Activated CD4-positive, alpha-beta memory T cell treated with anti-CD3 and anti-CD28 coated beads for 36 hours (primary cell): ENCODE results near the gene STAG1. TPM values are rescaled to one million over a fixed set of nuclear protein-coding genes. Genes with fewer than 3 reads are reported as not detected.
A peak's percentile ranks its signal among the peaks of the same experiment; 100 is the strongest.
"Not testable (repeated sequence)": the region's sequence is repeated elsewhere in the genome, so short reads cannot be mapped to it uniquely, and the experiment has no call there.

ENCODE experiments used
- CTCF ChIA-PET: fragments of 350-600 bp; sonication (Branson Sonifier 250); formaldehyde crosslinking; loops from one replicate; lab custom pipeline; 2021; ENCODE audit warnings: antibody characterized with exemption, inconsistent platforms; lab: Charles Lee
- POLR2A ChIA-PET: fragments of 350-600 bp; sonication (Branson Sonifier 250); formaldehyde crosslinking; loops from one replicate; lab custom pipeline; 2021; ENCODE audit warnings: antibody characterized with exemption; lab: Charles Lee
- DNase-seq: peaks from one replicate; pipeline ENCODE4 v3.0.0-alpha.2; 2020
- H3K27ac Mint-ChIP-seq: one replicate; pipeline ENCODE4 v1.8.0; 2021; ENCODE audit warnings: mixed read lengths
- H3K27me3 Mint-ChIP-seq: one replicate; pipeline ENCODE4 v1.8.0; 2021; ENCODE audit warnings: mixed read lengths
- H3K36me3 Mint-ChIP-seq: one replicate; pipeline ENCODE4 v1.8.0; 2021; ENCODE audit warnings: mixed read lengths
- H3K4me1 Mint-ChIP-seq: one replicate; pipeline ENCODE4 v1.8.0; 2021; ENCODE audit warnings: low read depth, mixed read lengths
- H3K4me3 Mint-ChIP-seq: one replicate; pipeline ENCODE4 v1.8.0; 2021; ENCODE audit warnings: mild to moderate bottlenecking, mixed read lengths
- H3K9me3 Mint-ChIP-seq: one replicate; pipeline ENCODE4 v1.8.0; 2021; ENCODE audit warnings: mixed read lengths
- intact Hi-C: fragments of 100-400 bp; cut with micrococcal nuclease; formaldehyde crosslinking; loops from one replicate; pipeline ENCODE4 v1.15.1; 2023
- total RNA-seq, 2 experiments: library from RNA; stranded (reverse); gene quantifications; one replicate each; pipeline ENCODE4 v1.2.3, GENCODE V29; 2021

The STAG1 gene
- total RNA-seq, 2 experiments from 2014 or later, result 30.6 to 32.3 TPM

DNA sequence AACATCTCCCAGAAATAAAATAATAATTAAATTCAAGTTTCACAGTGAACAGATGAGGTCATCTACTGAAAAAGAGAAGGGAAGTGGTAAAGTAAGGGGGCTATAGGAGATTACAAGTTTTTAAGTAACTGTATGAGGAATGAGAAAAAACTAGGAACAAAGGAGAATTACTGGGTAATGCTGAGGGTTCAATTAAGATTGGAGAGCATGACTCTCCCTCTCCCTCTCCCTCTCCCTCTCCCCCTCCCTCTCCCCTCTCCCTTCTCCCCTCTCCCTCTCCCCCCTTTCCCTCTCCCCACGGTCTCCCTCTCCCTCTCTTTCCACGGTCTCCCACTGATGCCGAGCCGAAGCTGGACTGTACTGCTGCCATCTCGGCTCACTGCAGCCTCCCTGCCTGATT is 29.8 kb downstream of the STAG1 start:
- Mint-ChIP-seq H3K4me1 (peaks cover 28% of the 10 kb centered on the region), H3K36me3 (peaks cover 14% of the 10 kb centered on the region)
- CTCF ChIA-PET, H3K27me3 Mint-ChIP-seq, POLR2A ChIA-PET, DNase-seq, H3K9me3 Mint-ChIP-seq, H3K27ac Mint-ChIP-seq, intact Hi-C loops, H3K4me3 Mint-ChIP-seq: not testable (repeated sequence)

DNA sequence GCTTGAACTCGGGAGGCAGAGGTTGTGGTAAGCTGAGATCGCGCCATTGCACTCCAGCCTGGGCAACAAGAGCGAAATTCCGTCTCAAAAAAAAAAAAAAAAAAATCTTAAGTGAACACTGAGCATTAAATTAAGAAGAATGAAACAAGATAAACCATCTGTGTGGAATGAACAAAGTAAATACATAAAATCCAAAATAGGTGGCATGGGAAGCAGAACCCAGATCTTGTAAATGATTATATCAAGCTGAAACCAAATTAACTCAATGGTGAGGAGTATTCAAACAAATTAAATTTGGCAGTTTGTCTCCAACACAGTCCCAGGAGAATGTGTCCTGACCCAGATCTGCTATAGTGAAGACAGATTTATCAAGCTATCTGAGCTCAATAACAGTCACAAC is 32.1 kb downstream of the STAG1 start:
- no peak overlapping the region for H3K4me3 Mint-ChIP-seq
- ChIA-PET CTCF (interaction anchor here (0.6 to 1.7 kb wide), 2 partner anchors 32 to 293 kb away, joined by 3 to 4 read pairs; no protein-coding TSS in a partner anchor), POLR2A (no interaction called here)
- H3K4me1 Mint-ChIP-seq, result peaks cover 18% of the 10 kb centered on the region
- intact Hi-C loops, result no loop called here
- no peak for DNase-seq
- H3K9me3 Mint-ChIP-seq, result peaks cover 2% of the 10 kb centered on the region
- no peak overlapping the region for H3K27ac Mint-ChIP-seq
- H3K27me3 Mint-ChIP-seq, result no peaks in the 10 kb centered on the region
- peaks cover 14% of the 10 kb centered on the region for H3K36me3 Mint-ChIP-seq

DNA sequence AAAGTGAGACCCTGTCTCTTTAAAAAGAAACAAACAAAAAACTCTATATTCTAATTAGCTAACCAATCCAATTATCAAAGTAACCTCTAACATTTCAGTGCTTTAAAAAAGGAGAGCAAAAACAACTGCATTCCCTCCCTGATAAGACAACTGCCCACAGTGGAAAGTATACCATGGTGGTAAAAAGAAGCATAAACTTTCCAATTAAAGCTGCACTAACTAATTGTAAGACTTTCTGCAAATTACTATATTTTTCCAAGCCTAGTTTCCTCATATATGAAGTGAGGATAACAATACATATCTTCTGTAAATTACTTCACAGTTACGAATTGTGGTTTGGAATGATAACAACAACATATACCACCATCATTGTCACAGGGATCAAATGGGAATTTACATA is 35.5 kb downstream of the STAG1 start:
- peak overlapping the region; percentile 55 for H3K27ac Mint-ChIP-seq
- intact Hi-C loops, result no loop called here

DNA sequence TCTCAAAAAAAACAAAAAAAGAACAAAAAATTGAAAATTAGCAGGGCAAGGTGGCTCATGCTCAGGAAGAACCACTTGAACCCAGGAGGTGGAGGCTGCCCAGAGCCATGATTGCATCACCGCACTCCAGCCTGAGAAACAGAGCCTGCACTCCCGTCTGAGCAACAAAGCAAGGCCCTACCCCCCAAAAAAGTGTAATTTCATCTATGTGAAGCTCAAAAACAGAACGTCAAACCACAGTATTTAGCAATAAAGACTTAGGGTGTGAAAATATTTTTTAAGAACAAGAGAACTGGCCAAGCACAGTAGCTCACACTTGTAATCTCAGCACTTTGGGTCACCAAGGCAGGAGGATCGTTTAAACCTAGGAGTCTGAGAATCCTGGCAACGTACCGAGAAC is 38.2 kb downstream of the STAG1 start:
- intact Hi-C loops, result no loop called here
- Mint-ChIP-seq H3K4me1 (peaks cover 14% of the 10 kb centered on the region), H3K9me3 (no peaks in the 10 kb centered on the region), H3K27me3 (no peaks in the 10 kb centered on the region), H3K4me3 (no peak overlapping the region), H3K36me3 (peaks cover 4% of the 10 kb centered on the region), H3K27ac (peak overlapping the region; percentile 60)
- no peak for DNase-seq
- ChIA-PET CTCF (interaction anchor here (0.6 to 1.6 kb wide), 2 partner anchors 221 to 323 kb away, joined by 3 read pairs; no protein-coding TSS in a partner anchor), POLR2A (no interaction called here)

More for the DNA sequence above, 35.5 kb downstream of the STAG1 start:
- ChIA-PET POLR2A (no interaction called here), CTCF (no interaction called here)
- H3K4me3 Mint-ChIP-seq, result no peak overlapping the region
- H3K27me3 Mint-ChIP-seq, result no peaks in the 10 kb centered on the region
- no peaks in the 10 kb centered on the region for H3K9me3 Mint-ChIP-seq
- H3K36me3 Mint-ChIP-seq, result peaks cover 14% of the 10 kb centered on the region
- no peak for DNase-seq
- peaks cover 19% of the 10 kb centered on the region for H3K4me1 Mint-ChIP-seq

DNA sequence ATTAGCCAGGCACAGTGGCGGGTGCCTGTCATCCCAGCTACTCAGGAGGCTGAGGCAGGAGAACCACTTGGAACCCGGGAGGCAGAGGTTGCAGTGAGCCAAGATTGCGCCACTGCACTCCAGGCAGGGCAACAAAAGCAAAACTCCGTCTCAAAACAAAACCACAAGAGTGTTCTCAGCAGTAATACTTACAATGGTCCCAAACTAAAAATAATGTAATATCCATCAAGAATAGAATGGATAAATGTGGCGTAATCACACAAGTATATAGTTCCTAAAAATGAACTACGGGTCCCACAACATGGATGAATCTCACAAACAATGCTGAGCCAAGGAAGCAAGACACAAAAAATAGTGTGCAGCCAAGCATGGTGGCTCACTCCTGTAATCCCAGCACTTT is 39.2 kb downstream of the STAG1 start:
- ChIA-PET CTCF (no interaction called here), POLR2A (no interaction called here)
- H3K27ac Mint-ChIP-seq, result no peak overlapping the region
- no peak for DNase-seq
- peaks cover 12% of the 10 kb centered on the region for H3K4me1 Mint-ChIP-seq
- no peak overlapping the region for H3K4me3 Mint-ChIP-seq
- intact Hi-C loops, result no loop called here
- H3K36me3 Mint-ChIP-seq, result peaks cover 2% of the 10 kb centered on the region
- no peaks in the 10 kb centered on the region for H3K9me3 Mint-ChIP-seq
- no peaks in the 10 kb centered on the region for H3K27me3 Mint-ChIP-seq

DNA sequence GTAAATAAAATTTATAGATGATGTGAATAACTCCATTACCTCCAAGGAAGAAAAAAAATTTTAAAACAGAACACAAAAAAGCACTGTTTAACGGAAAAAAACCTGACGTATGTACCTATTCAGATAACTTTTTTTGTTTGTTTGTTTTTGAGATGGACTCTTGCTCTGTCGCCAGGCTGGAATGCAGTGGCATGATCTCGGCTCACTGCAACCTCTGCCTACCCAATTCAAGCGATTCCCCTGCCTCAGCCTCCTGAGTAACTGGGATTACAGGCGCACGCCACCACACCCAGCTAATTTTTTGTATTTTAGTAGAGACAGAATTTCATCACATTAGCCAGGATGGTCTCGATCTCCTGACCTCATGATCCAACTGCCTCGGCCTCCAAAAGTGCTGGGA is 40.3 kb downstream of the STAG1 start:
- H3K9me3 Mint-ChIP-seq, DNase-seq, intact Hi-C loops, H3K27me3 Mint-ChIP-seq, H3K27ac Mint-ChIP-seq, H3K4me3 Mint-ChIP-seq, H3K36me3 Mint-ChIP-seq, POLR2A ChIA-PET, CTCF ChIA-PET: not testable (repeated sequence)
- H3K4me1 Mint-ChIP-seq, result peaks cover 11% of the 10 kb centered on the region

DNA sequence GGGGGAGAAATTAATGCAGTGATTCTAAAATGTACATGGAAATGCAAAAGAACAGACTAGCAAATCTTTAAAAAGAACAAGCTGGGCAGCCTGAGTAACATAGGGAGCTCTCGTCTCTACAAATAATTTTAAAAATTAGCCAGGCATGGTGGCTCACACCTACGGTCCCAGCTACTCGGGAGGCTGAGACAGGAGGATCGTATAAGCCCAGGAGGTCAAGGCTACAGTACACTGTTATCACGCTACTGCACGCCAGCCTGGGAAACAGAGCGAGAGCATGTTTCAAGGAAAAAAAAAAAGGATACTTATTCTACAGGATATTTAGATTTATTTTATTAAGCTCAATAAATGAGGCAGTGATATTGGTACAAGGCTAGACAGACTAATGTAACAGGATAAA is 40.9 kb downstream of the STAG1 start:
- intact Hi-C loops, result no loop called here
- peaks cover 11% of the 10 kb centered on the region for H3K4me1 Mint-ChIP-seq
- CTCF ChIA-PET, result no interaction called here
- POLR2A ChIA-PET, result interaction anchor here (0.5 kb wide), 1 partner anchor 541 kb away, joined by 3 read pairs; no protein-coding TSS in a partner anchor
- H3K4me3 Mint-ChIP-seq, result no peak overlapping the region
- no peak overlapping the region for H3K27ac Mint-ChIP-seq
- H3K27me3 Mint-ChIP-seq, result no peaks in the 10 kb centered on the region
- DNase-seq, result no peak
- no peaks in the 10 kb centered on the region for H3K9me3 Mint-ChIP-seq
- H3K36me3 Mint-ChIP-seq, result peaks cover 7% of the 10 kb centered on the region

DNA sequence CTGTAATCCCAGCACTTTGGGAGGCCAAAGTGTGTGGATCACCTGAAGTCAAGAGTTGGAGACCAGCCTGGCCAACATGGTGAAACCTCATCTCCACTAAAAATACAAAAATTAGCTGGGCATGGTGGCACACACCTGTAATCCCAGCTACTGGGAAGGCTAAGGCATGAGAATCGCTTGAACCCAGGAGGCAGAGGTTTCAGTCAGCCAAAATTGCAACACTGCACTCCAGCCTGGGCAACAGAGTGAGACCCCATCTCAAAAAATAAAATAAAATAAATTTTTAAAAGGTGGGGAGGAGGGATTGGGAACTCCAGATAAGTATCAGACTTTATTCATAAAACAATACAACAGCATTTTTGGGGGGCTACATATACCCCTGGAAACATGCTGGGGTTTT is 42.4 kb downstream of the STAG1 start:
- peaks cover 20% of the 10 kb centered on the region for H3K4me1 Mint-ChIP-seq
- intact Hi-C loops, DNase-seq, H3K4me3 Mint-ChIP-seq, H3K27me3 Mint-ChIP-seq, H3K9me3 Mint-ChIP-seq, CTCF ChIA-PET, H3K36me3 Mint-ChIP-seq, H3K27ac Mint-ChIP-seq, POLR2A ChIA-PET: not testable (repeated sequence)

DNA sequence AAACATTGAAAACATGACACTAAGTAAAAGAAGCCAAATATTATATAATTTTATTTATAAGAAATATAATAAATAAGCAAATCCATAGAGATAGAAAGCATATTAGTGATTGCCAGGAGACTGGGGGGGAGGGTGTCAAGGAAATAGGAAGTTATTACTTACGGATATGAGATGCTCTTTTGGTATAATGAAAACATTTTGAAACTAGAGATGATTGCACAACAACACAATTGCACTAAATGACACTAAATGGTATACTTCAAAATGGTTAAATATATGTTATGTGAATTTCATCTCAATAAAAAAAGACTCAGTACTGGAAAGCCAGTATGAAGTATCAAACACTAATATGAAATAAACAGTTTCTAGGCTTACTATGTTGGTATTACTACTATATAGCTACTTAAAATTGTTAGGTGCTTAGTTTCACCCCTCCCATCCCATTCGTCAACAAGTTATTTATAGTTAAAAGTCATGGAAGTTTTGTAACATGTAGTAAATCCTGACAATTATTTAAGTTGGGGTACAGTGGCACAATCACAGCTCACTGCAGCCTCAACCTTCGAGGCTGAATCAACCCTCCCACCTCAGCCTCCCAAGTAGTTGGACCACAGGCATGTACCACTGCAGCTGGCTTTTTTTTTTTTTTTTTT is 43.7 kb downstream of the STAG1 start:
- H3K9me3 Mint-ChIP-seq, result no peaks in the 10 kb centered on the region
- peaks cover 7% of the 10 kb centered on the region for H3K36me3 Mint-ChIP-seq
- H3K4me1 Mint-ChIP-seq, result peaks cover 17% of the 10 kb centered on the region
- ChIA-PET POLR2A (no interaction called here), CTCF (no interaction called here)
- H3K27ac Mint-ChIP-seq, result no peak overlapping the region
- no peaks in the 10 kb centered on the region for H3K27me3 Mint-ChIP-seq
- no peak overlapping the region for H3K4me3 Mint-ChIP-seq
- no peak for DNase-seq
- intact Hi-C loops, result no loop called here

DNA sequence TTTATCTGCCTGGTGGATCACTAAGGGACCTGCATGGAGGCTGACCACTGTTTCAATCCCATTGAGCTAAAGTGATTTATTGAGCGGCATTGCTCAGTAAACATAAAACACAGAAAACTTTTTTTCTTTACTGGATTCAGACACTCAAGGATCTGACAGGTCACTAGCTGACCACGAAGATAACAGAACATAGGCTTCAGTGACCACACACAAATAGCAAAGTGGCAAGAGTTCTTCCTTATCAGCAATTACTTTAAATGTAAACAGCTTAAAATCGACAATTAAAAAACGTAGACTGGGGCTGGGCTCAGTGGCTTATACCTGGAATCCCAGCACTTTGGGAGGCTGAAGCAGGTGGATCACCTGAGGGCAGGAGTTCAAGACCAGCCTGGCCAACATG is 48.7 kb downstream of the STAG1 start:
- H3K9me3 Mint-ChIP-seq, result peaks cover 3% of the 10 kb centered on the region
- ChIA-PET CTCF (interaction anchor here (0.7 kb wide), 1 partner anchor 18 kb away, joined by 3 read pairs; no protein-coding TSS in a partner anchor), POLR2A (interaction anchor here (0.7 kb wide), 1 partner anchor 18 kb away, joined by 3 read pairs; no protein-coding TSS in a partner anchor)
- no peak overlapping the region for H3K27ac Mint-ChIP-seq
- H3K27me3 Mint-ChIP-seq, result no peaks in the 10 kb centered on the region
- intact Hi-C loops, result no loop called here
- H3K4me1 Mint-ChIP-seq, result peaks cover 20% of the 10 kb centered on the region
- no peak overlapping the region for H3K4me3 Mint-ChIP-seq
- DNase-seq, result no peak
- peaks cover 16% of the 10 kb centered on the region for H3K36me3 Mint-ChIP-seq

DNA sequence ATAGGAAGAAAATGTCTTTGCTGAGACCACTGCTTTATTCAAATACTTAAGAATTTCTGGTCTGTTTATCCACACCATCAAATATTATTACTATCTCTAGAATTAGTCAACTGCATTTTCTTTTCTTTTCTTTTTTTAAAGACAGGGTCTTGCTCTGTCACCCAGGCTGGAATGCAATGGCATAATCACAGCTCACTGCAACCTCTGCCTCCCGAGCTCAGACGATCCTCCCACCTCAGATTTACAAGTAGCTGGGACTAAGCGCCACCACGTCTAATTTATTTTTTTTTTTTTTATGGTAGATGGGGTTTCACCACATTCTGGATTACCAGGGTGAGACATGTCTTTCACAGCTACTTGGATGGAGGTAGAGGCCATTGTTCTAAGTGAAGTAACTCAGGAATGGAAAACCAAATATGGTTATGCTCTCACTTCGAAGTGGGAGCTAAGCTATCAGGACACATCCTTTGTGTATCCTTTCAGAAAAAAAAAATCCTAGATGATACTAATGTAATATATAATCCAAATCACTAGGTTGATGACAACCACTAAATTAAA is 52.8 kb downstream of the STAG1 start:
- H3K27me3 Mint-ChIP-seq, result no peaks in the 10 kb centered on the region
- ChIA-PET POLR2A (no interaction called here), CTCF (no interaction called here)
- intact Hi-C loops, result no loop called here
- H3K36me3 Mint-ChIP-seq, result peaks cover 47% of the 10 kb centered on the region
- peaks cover 38% of the 10 kb centered on the region for H3K9me3 Mint-ChIP-seq
- no peak overlapping the region for H3K27ac Mint-ChIP-seq
- peaks cover 18% of the 10 kb centered on the region for H3K4me1 Mint-ChIP-seq
- DNase-seq, result no peak
- no peak overlapping the region for H3K4me3 Mint-ChIP-seq

DNA sequence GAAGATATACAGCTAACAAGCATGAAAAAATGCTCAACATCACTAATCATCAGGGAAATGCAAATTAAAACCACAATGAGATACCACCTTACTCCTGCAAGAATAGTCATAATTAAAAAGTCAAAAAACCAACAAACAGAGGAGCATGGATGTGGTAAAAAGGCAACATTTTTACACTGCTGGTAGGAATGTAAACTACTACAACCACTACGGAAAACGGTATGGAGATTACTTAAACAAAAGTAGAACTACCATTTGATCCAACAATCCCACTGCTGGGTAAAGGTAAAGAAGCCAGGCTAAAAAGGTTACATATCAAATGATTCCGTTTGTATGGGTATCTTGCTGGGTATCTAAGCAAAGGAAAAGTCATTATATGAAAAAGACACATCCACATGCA is 53.8 kb downstream of the STAG1 start:
- no peak overlapping the region for H3K27ac Mint-ChIP-seq
- DNase-seq, result no peak
- ChIA-PET POLR2A (interaction anchor here (0.9 kb wide), 1 partner anchor 225 kb away, joined by 3 read pairs; no protein-coding TSS in a partner anchor), CTCF (no interaction called here)
- peaks cover 57% of the 10 kb centered on the region for H3K36me3 Mint-ChIP-seq
- intact Hi-C loops, result no loop called here
- no peak overlapping the region for H3K4me3 Mint-ChIP-seq
- H3K9me3 Mint-ChIP-seq, result peaks cover 48% of the 10 kb centered on the region
- H3K4me1 Mint-ChIP-seq, result peaks cover 22% of the 10 kb centered on the region
- no peaks in the 10 kb centered on the region for H3K27me3 Mint-ChIP-seq
